K562 (cell line): ENCODE results near the gene DPEP2. TPM values are rescaled to one million over a fixed set of nuclear protein-coding genes. Genes with fewer than 3 reads are reported as not detected.

Experiments
- ATAC-seq: fragments of 200-7000 bp; cut with Tn5 transposase; 3 replicates; pipeline ENCODE4 v1.9.1; 2020; ENCODE audit warnings: moderate library complexity
- BruUV-seq: library from RNA; stranded (reverse); fragments of 400-500 nt; replicated peaks from 2 replicates; lab custom pipeline; 2021; lab: Mats Ljungman, UMichigan
- CTCF ChIA-PET: fragments of 300-600 bp; formaldehyde crosslinking; extraction: SDS; loops from one replicate; lab custom pipeline; 2021; ENCODE audit warnings: low intra/inter-chr PET ratio; lab: Yijun Ruan, JAX
- POLR2A ChIA-PET: fragments of 300-600, 350-650 bp; sonication (Branson Sonifier 250); formaldehyde crosslinking; extraction: SDS; loops from one replicate; lab custom pipeline; 2021; ENCODE audit warnings: antibody characterized with exemption, inconsistent platforms; lab: Yijun Ruan, JAX
- DNase-seq, 4 experiments: peaks; one replicate each; pipeline versions ENCODE4 v3.0.0 to v3.0.0-alpha.2; 2011 to 2018; ENCODE audit warnings: low spot score in 3 of 4, mixed read lengths in 3 of 4; ENCODE audit errors: extremely low read depth in 1 of 4
- FAIRE-seq: peaks from 2 replicates; lab custom pipeline; 2011; peaks lifted over from hg19 to GRCh38; lab: Jason Lieb, UNC
- H2AFZ ChIP-seq: 2 replicates; pipeline ENCODE4 v1.6.0; 2011; ENCODE audit warnings: low read depth, low read length, control low read depth, inconsistent platforms
- H3K27ac ChIP-seq: fragments of 200-600 bp; 3 replicates; pipeline ENCODE4 v1.8.0; 2011; ENCODE audit warnings: low read depth, mild to moderate bottlenecking, control low read depth, inconsistent platforms, low read length, moderate library complexity, mixed read lengths; ENCODE audit errors: extremely low read depth
- H3K27me3 ChIP-seq, 2 experiments: fragments of 300-600 bp in 1 of 2; 2 replicates in 1 of 2; 3 replicates in 1 of 2; pipeline versions ENCODE4 v1.6.0 to v1.8.0; 2011; ENCODE audit warnings: inconsistent platforms in 2 of 2, low read length in 2 of 2, mild to moderate bottlenecking in 1 of 2, mixed read lengths in 1 of 2, moderate library complexity in 1 of 2; ENCODE audit not compliant: control insufficient read depth in 2 of 2, insufficient read depth in 2 of 2
- H3K36me3 ChIP-seq: fragments of 300-600 bp; 3 replicates; pipeline ENCODE4 v1.8.0; 2011; ENCODE audit warnings: mild to moderate bottlenecking, low read length, inconsistent platforms; ENCODE audit not compliant: control insufficient read depth, insufficient read depth
- H3K4me1 ChIP-seq, 2 experiments: fragments of 200-600 bp in 1 of 2; replicated peaks in 1 of 2; 2 replicates in 1 of 2; 3 replicates in 1 of 2; pipeline versions ENCODE4 v1.5.1 to v1.8.0; 2011; ENCODE audit warnings: inconsistent platforms in 2 of 2, low read length in 2 of 2, mild to moderate bottlenecking in 1 of 2, mixed read lengths in 1 of 2, moderate library complexity in 1 of 2; ENCODE audit not compliant: control insufficient read depth in 2 of 2, insufficient read depth in 2 of 2
- H3K4me2 ChIP-seq: 2 replicates; pipeline ENCODE4 v1.6.1; 2011; ENCODE audit warnings: low read length, control low read depth, inconsistent platforms, mixed read lengths; ENCODE audit not compliant: insufficient read depth
- H3K4me3 ChIP-seq: fragments of 200-600 bp; sonication (generic), shearing (Covaris generic); 2 replicates; pipeline ENCODE4 v1.5.1; 2016; ENCODE audit warnings: control low read depth, inconsistent platforms
- H3K79me2 ChIP-seq: fragments of 200-600 bp; 3 replicates; pipeline ENCODE4 v1.8.0; 2011; ENCODE audit warnings: low read length, inconsistent platforms; ENCODE audit not compliant: control insufficient read depth, insufficient read depth
- H3K9ac ChIP-seq, 2 experiments: 2 replicates each; pipeline versions ENCODE4 v1.6.0 to v1.6.1; 2011; ENCODE audit warnings: low read depth in 2 of 2, low read length in 2 of 2, control low read depth in 1 of 2, inconsistent platforms in 1 of 2, mild to moderate bottlenecking in 1 of 2, mixed read lengths in 1 of 2; ENCODE audit not compliant: insufficient read depth in 1 of 2
- H3K9me1 ChIP-seq: one replicate; pipeline ENCODE4 v1.6.0; 2011; ENCODE audit warnings: inconsistent platforms, mild to moderate bottlenecking, low read length, moderate library complexity; ENCODE audit not compliant: control insufficient read depth, insufficient read depth
- H3K9me3 ChIP-seq: replicated peaks from 2 replicates; pipeline ENCODE4 v1.5.1; 2011; ENCODE audit warnings: low read depth, low read length, inconsistent platforms; ENCODE audit not compliant: control insufficient read depth, insufficient read depth
- H4K20me1 ChIP-seq: replicated peaks from 2 replicates; pipeline ENCODE4 v1.6.1; 2011; ENCODE audit warnings: low read length, inconsistent platforms, mixed read lengths; ENCODE audit not compliant: control insufficient read depth, insufficient read depth
- REST ChIP-seq, 2 experiments: fragments of 450-650 bp; formaldehyde crosslinking in 1 of 2; IDR thresholded peaks; 2 replicates each; pipeline versions ENCODE4 v1.4.0 to v1.6.1; 2014 to 2020; ENCODE audit warnings: mild to moderate bottlenecking in 2 of 2, borderline replicate concordance in 1 of 2, low read depth in 1 of 2
- ZBTB1 ChIP-seq: sonication (generic); formaldehyde crosslinking; IDR thresholded peaks from 2 replicates; pipeline ENCODE4 v1.8.1; 2023; ENCODE audit warnings: missing genetic modification reagents, low read depth, mild to moderate bottlenecking, borderline replicate concordance
- WGBS: fragments of 100-300 bp; shearing (Covaris generic); methylation state at CpG from one replicate; pipeline ENCODE4 v1.1.6; 2016; ENCODE audit warnings: low coverage, mixed read lengths; ENCODE audit not compliant: insufficient coverage; ENCODE audit errors: missing lambda C conversion rate; 5-methylcytosine and 5-hydroxymethylcytosine counted together
- in situ Hi-C: fragments of 300-500 bp; cut with MboI; formaldehyde crosslinking; loops from 4 replicates; pipeline ENCODE4 v1.15.0; 2018; ENCODE audit warnings: inconsistent platforms, mixed read lengths
- intact Hi-C: fragments of 100-400 bp; cut with micrococcal nuclease; formaldehyde crosslinking; loops from 2 replicates; pipeline ENCODE4 v1.14.2; 2022
- polyA plus RNA-seq, 8 experiments: library from polyadenylated mRNA; depleted of rRNA in 4 of 8; stranded (reverse) in 5 of 8; unstranded in 3 of 8; fragments of >200 nt; fragmentation: Nextera tagmentation in 2 of 8; fragmentation: Illumina TruSeq in 1 of 8; extraction: Ambion mirVana in 2 of 8; extraction: Trizol in 1 of 8; gene quantifications; 2 replicates each; pipeline versions ENCODE4 v1.2.1 to v1.2.3, GENCODE V29; 2011 to 2014; ENCODE audit warnings: inconsistent platforms in 1 of 8, missing spikeins in 1 of 8
- total RNA-seq, 7 experiments: library from RNA; depleted of rRNA in 6 of 7; stranded (reverse); fragments of >200 nt in 6 of 7; fragmentation: Illumina TruSeq in 2 of 7; extraction: Trizol in 2 of 7; gene quantifications; 2 replicates each; pipeline versions ENCODE4 v1.2.1 to v1.2.3, GENCODE V29; 2011 to 2021; ENCODE audit warnings: low replicate concordance in 1 of 7

The DPEP2 gene
- total and polyA plus RNA-seq, 9 of the 15 experiments (the other 6 are each of a cell fraction or from before 2014, with no cell fraction given), result 0.14 to 1.2 (median 0.38) TPM

DNA sequence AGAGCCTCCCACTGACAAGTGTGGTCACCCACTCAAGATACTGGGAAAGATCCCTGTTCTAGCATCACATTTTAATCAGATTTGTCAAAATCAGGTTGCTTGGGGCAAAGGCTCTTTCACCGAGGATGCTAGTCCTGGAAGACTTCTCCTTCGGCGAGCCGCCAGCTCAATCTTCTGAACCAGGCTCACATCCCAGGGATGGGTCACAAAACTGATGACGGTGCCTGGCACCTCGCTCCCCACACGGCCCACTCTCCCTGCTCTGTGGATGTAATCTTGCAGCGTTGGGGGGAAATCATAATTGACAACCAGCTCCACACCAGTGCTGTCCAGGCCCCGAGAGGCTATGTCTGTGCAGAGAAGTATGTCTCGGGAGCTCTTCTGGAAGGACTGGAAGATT, 22.2 kb upstream of the DPEP2 start:
- POLR2A ChIA-PET, result interaction anchor here (0.6 to 2.6 kb wide), 8 partner anchors 8 to 349 kb away, joined by 3 to 13 read pairs (median 4); partner anchors contain the start of genes RANBP10 and TSNAXIP1
- H2AFZ ChIP-seq, result no peak overlapping the region
- H3K79me2 ChIP-seq, result peaks cover 42% of the 10 kb centered on the region
- intact Hi-C loops, result no loop called here
- TF ChIP-seq ZBTB1 (CRISPR knock-in tag) (0 out of 2 replicates have a peak, but pooled peaks have one; percentile 33), REST (IDR thresholded peaks at IDR 0.05; ENCODE audit: borderline replicate concordance) (no peak), REST (CRISPR knock-in tag; IDR thresholded peaks at IDR 0.05; ENCODE audit: low read depth) (no peak)
- peaks cover 26% of the 10 kb centered on the region for H3K36me3 ChIP-seq
- peak overlapping the region; percentile 90 to 100; a peak in 3 of 4 replicates for H3K9ac ChIP-seq
- peaks cover 8 to 27% of the 10 kb centered on the region in 2 experiments; a peak in 4 of 5 replicates for H3K4me1 ChIP-seq
- in situ Hi-C loops, result no loop called here
- FAIRE-seq, result no peak
- BruUV-seq, result no TSS peak
- H3K9me3 ChIP-seq, result no peaks in the 10 kb centered on the region
- H3K4me3 ChIP-seq, result peak overlapping the region; percentile 88
- H3K27me3 ChIP-seq, result no peaks in the 10 kb centered on the region
- CTCF ChIA-PET, result no interaction called here
- 94% methylated on average over 10 of the region's 10 CpGs for WGBS
- H3K9me1 ChIP-seq, result no peaks in the 10 kb centered on the region
- H4K20me1 ChIP-seq, result no peaks in the 10 kb centered on the region; the same call in 1 of the 2 replicates
- H3K27ac ChIP-seq, result no peak overlapping the region
- peak overlapping the region; percentile 94 for H3K4me2 ChIP-seq
- DNase-seq, result no peak
- no peak for ATAC-seq
